ENCODE measurements around the gene PLSCR5.

- TF ChIP-seq POLR2AphosphoS5 (IDR thresholded peaks at IDR 0.05) (no peak), CTCF (IDR thresholded peaks at IDR 0.05) (no peak), POLR2A (IDR thresholded peaks at IDR 0.05) (no peak), EP300 (IDR thresholded peaks at IDR 0.05) (no peak)
Measured at GRCh38 chr3:146640361-146640760, 35.2 kb upstream of the PLSCR5 start.

Measured in upper lobe of left lung (tissue), 4 donors.